NB4 (cell line): Measurements from ENCODE around the gene KIF1B.

Experiments
- POLR2A ChIP-seq: IDR thresholded peaks from 2 replicates; pipeline ENCODE4 v1.6.1; 2011; ENCODE audit warnings: mild to moderate bottlenecking; ENCODE audit not compliant: insufficient read length; ENCODE audit errors: extremely low read depth
- TF ChIP-seq, protein P1 (sequence below): IDR thresholded peaks from one replicate; pipeline ENCODE4 v1.5.1; 2012; ENCODE audit warnings: low read depth, low read length

DNA sequence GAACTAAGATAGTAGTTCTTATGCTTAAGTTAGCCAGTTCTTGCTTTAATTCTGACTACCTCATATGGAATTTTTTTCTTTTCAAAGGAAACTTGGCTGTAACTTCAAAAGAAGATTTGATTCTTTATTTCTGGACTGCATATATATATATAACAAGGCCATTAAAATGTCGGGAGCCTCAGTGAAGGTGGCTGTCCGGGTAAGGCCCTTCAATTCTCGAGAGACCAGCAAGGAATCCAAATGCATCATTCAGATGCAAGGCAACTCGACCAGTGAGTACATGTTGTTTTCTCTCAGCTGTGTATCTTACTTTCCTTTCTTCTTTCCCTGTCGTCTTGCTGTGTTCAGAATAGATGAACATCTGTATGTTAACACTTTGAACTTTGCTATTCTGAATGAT, 21.8 kb downstream of the KIF1B start:
- TF ChIP-seq, protein P1, sequence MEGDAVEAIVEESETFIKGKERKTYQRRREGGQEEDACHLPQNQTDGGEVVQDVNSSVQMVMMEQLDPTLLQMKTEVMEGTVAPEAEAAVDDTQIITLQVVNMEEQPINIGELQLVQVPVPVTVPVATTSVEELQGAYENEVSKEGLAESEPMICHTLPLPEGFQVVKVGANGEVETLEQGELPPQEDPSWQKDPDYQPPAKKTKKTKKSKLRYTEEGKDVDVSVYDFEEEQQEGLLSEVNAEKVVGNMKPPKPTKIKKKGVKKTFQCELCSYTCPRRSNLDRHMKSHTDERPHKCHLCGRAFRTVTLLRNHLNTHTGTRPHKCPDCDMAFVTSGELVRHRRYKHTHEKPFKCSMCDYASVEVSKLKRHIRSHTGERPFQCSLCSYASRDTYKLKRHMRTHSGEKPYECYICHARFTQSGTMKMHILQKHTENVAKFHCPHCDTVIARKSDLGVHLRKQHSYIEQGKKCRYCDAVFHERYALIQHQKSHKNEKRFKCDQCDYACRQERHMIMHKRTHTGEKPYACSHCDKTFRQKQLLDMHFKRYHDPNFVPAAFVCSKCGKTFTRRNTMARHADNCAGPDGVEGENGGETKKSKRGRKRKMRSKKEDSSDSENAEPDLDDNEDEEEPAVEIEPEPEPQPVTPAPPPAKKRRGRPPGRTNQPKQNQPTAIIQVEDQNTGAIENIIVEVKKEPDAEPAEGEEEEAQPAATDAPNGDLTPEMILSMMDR: no peak
- no peak for TF ChIP-seq POLR2A
